K562 (cell line): ENCODE measurements around the gene TACR2. TPM values are rescaled to one million over a fixed set of nuclear protein-coding genes. Genes with fewer than 3 reads are reported as not detected.

Experiments used
- ATAC-seq: fragments of 200-7000 bp; cut with Tn5 transposase; 3 replicates; pipeline ENCODE4 v1.9.1; 2020; ENCODE audit warnings: moderate library complexity
- BruUV-seq: library from RNA; stranded (reverse); fragments of 400-500 nt; replicated peaks from 2 replicates; lab custom pipeline; 2021; lab: Mats Ljungman, UMichigan
- CTCF ChIA-PET: fragments of 300-600 bp; formaldehyde crosslinking; extraction: SDS; loops from one replicate; lab custom pipeline; 2021; ENCODE audit warnings: low intra/inter-chr PET ratio; lab: Yijun Ruan, JAX
- POLR2A ChIA-PET: fragments of 300-600, 350-650 bp; sonication (Branson Sonifier 250); formaldehyde crosslinking; extraction: SDS; loops from one replicate; lab custom pipeline; 2021; ENCODE audit warnings: antibody characterized with exemption, inconsistent platforms; lab: Yijun Ruan, JAX
- DNase-seq, 4 experiments: peaks; one replicate each; pipeline versions ENCODE4 v3.0.0 to v3.0.0-alpha.2; 2011 to 2018; ENCODE audit warnings: low spot score in 3 of 4, mixed read lengths in 3 of 4; ENCODE audit errors: extremely low read depth in 1 of 4
- FAIRE-seq: peaks from 2 replicates; lab custom pipeline; 2011; peaks lifted over from hg19 to GRCh38; lab: Jason Lieb, UNC
- H2AFZ ChIP-seq: 2 replicates; pipeline ENCODE4 v1.6.0; 2011; ENCODE audit warnings: low read depth, low read length, control low read depth, inconsistent platforms
- H3K27ac ChIP-seq: fragments of 200-600 bp; 3 replicates; pipeline ENCODE4 v1.8.0; 2011; ENCODE audit warnings: low read depth, mild to moderate bottlenecking, control low read depth, inconsistent platforms, low read length, moderate library complexity, mixed read lengths; ENCODE audit errors: extremely low read depth
- H3K27me3 ChIP-seq, 2 experiments: fragments of 300-600 bp in 1 of 2; 2 replicates in 1 of 2; 3 replicates in 1 of 2; pipeline versions ENCODE4 v1.6.0 to v1.8.0; 2011; ENCODE audit warnings: inconsistent platforms in 2 of 2, low read length in 2 of 2, mild to moderate bottlenecking in 1 of 2, mixed read lengths in 1 of 2, moderate library complexity in 1 of 2; ENCODE audit not compliant: control insufficient read depth in 2 of 2, insufficient read depth in 2 of 2
- H3K36me3 ChIP-seq: fragments of 300-600 bp; 3 replicates; pipeline ENCODE4 v1.8.0; 2011; ENCODE audit warnings: mild to moderate bottlenecking, low read length, inconsistent platforms; ENCODE audit not compliant: control insufficient read depth, insufficient read depth
- H3K4me1 ChIP-seq, 2 experiments: fragments of 200-600 bp in 1 of 2; replicated peaks in 1 of 2; 2 replicates in 1 of 2; 3 replicates in 1 of 2; pipeline versions ENCODE4 v1.5.1 to v1.8.0; 2011; ENCODE audit warnings: inconsistent platforms in 2 of 2, low read length in 2 of 2, mild to moderate bottlenecking in 1 of 2, mixed read lengths in 1 of 2, moderate library complexity in 1 of 2; ENCODE audit not compliant: control insufficient read depth in 2 of 2, insufficient read depth in 2 of 2
- H3K4me2 ChIP-seq: 2 replicates; pipeline ENCODE4 v1.6.1; 2011; ENCODE audit warnings: low read length, control low read depth, inconsistent platforms, mixed read lengths; ENCODE audit not compliant: insufficient read depth
- H3K4me3 ChIP-seq: fragments of 200-600 bp; sonication (generic), shearing (Covaris generic); 2 replicates; pipeline ENCODE4 v1.5.1; 2016; ENCODE audit warnings: control low read depth, inconsistent platforms
- H3K79me2 ChIP-seq: fragments of 200-600 bp; 3 replicates; pipeline ENCODE4 v1.8.0; 2011; ENCODE audit warnings: low read length, inconsistent platforms; ENCODE audit not compliant: control insufficient read depth, insufficient read depth
- H3K9ac ChIP-seq, 2 experiments: 2 replicates each; pipeline versions ENCODE4 v1.6.0 to v1.6.1; 2011; ENCODE audit warnings: low read depth in 2 of 2, low read length in 2 of 2, control low read depth in 1 of 2, inconsistent platforms in 1 of 2, mild to moderate bottlenecking in 1 of 2, mixed read lengths in 1 of 2; ENCODE audit not compliant: insufficient read depth in 1 of 2
- H3K9me1 ChIP-seq: one replicate; pipeline ENCODE4 v1.6.0; 2011; ENCODE audit warnings: inconsistent platforms, mild to moderate bottlenecking, low read length, moderate library complexity; ENCODE audit not compliant: control insufficient read depth, insufficient read depth
- H3K9me3 ChIP-seq: replicated peaks from 2 replicates; pipeline ENCODE4 v1.5.1; 2011; ENCODE audit warnings: low read depth, low read length, inconsistent platforms; ENCODE audit not compliant: control insufficient read depth, insufficient read depth
- H4K20me1 ChIP-seq: replicated peaks from 2 replicates; pipeline ENCODE4 v1.6.1; 2011; ENCODE audit warnings: low read length, inconsistent platforms, mixed read lengths; ENCODE audit not compliant: control insufficient read depth, insufficient read depth
- ARID1B ChIP-seq: fragments of 450-650 bp; IDR thresholded peaks from 2 replicates; pipeline ENCODE4 v1.6.1; 2016; ENCODE audit warnings: antibody characterized with exemption, mild to moderate bottlenecking, inconsistent platforms
- CTCF ChIP-seq, 3 experiments: IDR thresholded peaks in 2 of 3; conservative IDR thresholded peaks in 1 of 3; 2 replicates each; pipeline ENCODE4 v1.5.1; 2011 to 2012; ENCODE audit warnings: low read length in 3 of 3, mild to moderate bottlenecking in 3 of 3, control low read depth in 2 of 3, improper control_type of control experiment in 1 of 3, inconsistent platforms in 1 of 3, low read depth in 1 of 3, mixed read lengths in 1 of 3, moderate library complexity in 1 of 3; ENCODE audit not compliant: insufficient read depth in 2 of 3
- DACH1 ChIP-seq: fragments of 450-650 bp; IDR thresholded peaks from 2 replicates; pipeline ENCODE4 v1.6.1; 2018; ENCODE audit not compliant: partially characterized antibody
- E2F3 ChIP-seq: fragments of 250-450 bp; sonication (Bioruptor Pico); IDR thresholded peaks from 2 replicates; pipeline ENCODE4 v1.4.0; 2020; ENCODE audit warnings: mild to moderate bottlenecking
- EP300 ChIP-seq: IDR thresholded peaks from 2 replicates; pipeline ENCODE4 v1.6.1; 2012; ENCODE audit warnings: low read length, improper control_type of control experiment
- ERF ChIP-seq: fragments of 450-650 bp; formaldehyde crosslinking; IDR thresholded peaks from 2 replicates; pipeline ENCODE4 v1.4.0; 2020; ENCODE audit warnings: mild to moderate bottlenecking, mixed read lengths
- FOSL1 ChIP-seq: fragments of 200-800 bp; sonication (Bioruptor generic); conservative IDR thresholded peaks from 2 replicates; pipeline ENCODE4 v1.6.1; 2016; ENCODE audit warnings: missing genetic modification characterization, missing compliant biosample characterization
- HDAC2 ChIP-seq: fragments of 450-650 bp; IDR thresholded peaks from 2 replicates; pipeline ENCODE4 v1.6.1; 2016; ENCODE audit warnings: mild to moderate bottlenecking
- KDM1A ChIP-seq, 2 experiments: fragments of 450-650 bp; IDR thresholded peaks; 2 replicates each; pipeline ENCODE4 v1.6.1; 2016; ENCODE audit warnings: mild to moderate bottlenecking in 2 of 2
- MAZ ChIP-seq, 2 experiments: fragments of 450-650 bp in 1 of 2; sonication (generic) in 1 of 2; formaldehyde crosslinking; IDR thresholded peaks in 1 of 2; conservative IDR thresholded peaks in 1 of 2; 2 replicates each; pipeline versions ENCODE4 v1.4.0 to v1.5.0; 2020; ENCODE audit warnings: mild to moderate bottlenecking in 1 of 2, missing genetic modification reagents in 1 of 2
- NR2C1 ChIP-seq, 2 experiments: fragments of 450-650 bp; IDR thresholded peaks; 2 replicates each; pipeline ENCODE4 v1.6.1; 2017; ENCODE audit warnings: mild to moderate bottlenecking in 2 of 2, antibody characterized with exemption in 1 of 2, inconsistent platforms in 1 of 2, missing compliant biosample characterization in 1 of 2, missing genetic modification characterization in 1 of 2
- PHF8 ChIP-seq: fragments of 200-600 bp; sonication (generic); IDR thresholded peaks from 2 replicates; pipeline ENCODE4 v1.6.1; 2012; ENCODE audit warnings: mixed run types, mild to moderate bottlenecking, inconsistent platforms, low read length, moderate library complexity, borderline replicate concordance
- SNIP1 ChIP-seq: fragments of 450-650 bp; IDR thresholded peaks from 2 replicates; pipeline ENCODE4 v1.7.1; 2017; ENCODE audit warnings: low read depth, mild to moderate bottlenecking
- SP1 ChIP-seq: sonication (generic); formaldehyde crosslinking; IDR thresholded peaks from 2 replicates; pipeline ENCODE4 v1.8.1; 2022; ENCODE audit warnings: mild to moderate bottlenecking, missing genetic modification reagents
- TEAD4 ChIP-seq, 2 experiments: sonication (generic) in 1 of 2; formaldehyde crosslinking in 1 of 2; IDR thresholded peaks; 2 replicates each; pipeline versions ENCODE4 v1.6.1 to v1.8.0; 2012 to 2022; ENCODE audit warnings: borderline replicate concordance in 1 of 2, inconsistent platforms in 1 of 2, low read length in 1 of 2, mild to moderate bottlenecking in 1 of 2, missing genetic modification reagents in 1 of 2
- TFAP4 ChIP-seq: sonication (generic); formaldehyde crosslinking; IDR thresholded peaks from 2 replicates; pipeline ENCODE4 v1.8.0; 2022; ENCODE audit warnings: missing genetic modification reagents, mild to moderate bottlenecking, moderate library complexity, borderline replicate concordance
- USF1 ChIP-seq: sonication (generic); formaldehyde crosslinking; IDR thresholded peaks from 2 replicates; pipeline ENCODE4 v1.9.0; 2022; ENCODE audit warnings: mild to moderate bottlenecking, missing genetic modification reagents
- ZBTB17 ChIP-seq: fragments of 450-650 bp; formaldehyde crosslinking; IDR thresholded peaks from 2 replicates; pipeline ENCODE4 v1.4.0; 2020; ENCODE audit warnings: mild to moderate bottlenecking
- ZNF124 ChIP-seq: sonication (generic); formaldehyde crosslinking; IDR thresholded peaks from 2 replicates; pipeline ENCODE4 v1.8.1; 2022; ENCODE audit warnings: missing genetic modification reagents
- ZNF239 ChIP-seq: fragments of 250-450 bp; sonication (Bioruptor Pico); IDR thresholded peaks from 2 replicates; pipeline ENCODE4 v1.4.0; 2020; ENCODE audit warnings: mild to moderate bottlenecking
- WGBS: fragments of 100-300 bp; shearing (Covaris generic); methylation state at CpG from one replicate; pipeline ENCODE4 v1.1.6; 2016; ENCODE audit warnings: low coverage, mixed read lengths; ENCODE audit not compliant: insufficient coverage; ENCODE audit errors: missing lambda C conversion rate; 5-methylcytosine and 5-hydroxymethylcytosine counted together
- in situ Hi-C: fragments of 300-500 bp; cut with MboI; formaldehyde crosslinking; loops from 4 replicates; pipeline ENCODE4 v1.15.0; 2018; ENCODE audit warnings: inconsistent platforms, mixed read lengths
- intact Hi-C: fragments of 100-400 bp; cut with micrococcal nuclease; formaldehyde crosslinking; loops from 2 replicates; pipeline ENCODE4 v1.14.2; 2022
- polyA plus RNA-seq, 8 experiments: library from polyadenylated mRNA; depleted of rRNA in 4 of 8; stranded (reverse) in 5 of 8; unstranded in 3 of 8; fragments of >200 nt; fragmentation: Nextera tagmentation in 2 of 8; fragmentation: Illumina TruSeq in 1 of 8; extraction: Ambion mirVana in 2 of 8; extraction: Trizol in 1 of 8; gene quantifications; 2 replicates each; pipeline versions ENCODE4 v1.2.1 to v1.2.3, GENCODE V29; 2011 to 2014; ENCODE audit warnings: inconsistent platforms in 1 of 8, missing spikeins in 1 of 8
- total RNA-seq, 7 experiments: library from RNA; depleted of rRNA in 6 of 7; stranded (reverse); fragments of >200 nt in 6 of 7; fragmentation: Illumina TruSeq in 2 of 7; extraction: Trizol in 2 of 7; gene quantifications; 2 replicates each; pipeline versions ENCODE4 v1.2.1 to v1.2.3, GENCODE V29; 2011 to 2021; ENCODE audit warnings: low replicate concordance in 1 of 7

Gene TACR2
- total and polyA plus RNA-seq, 9 of the 15 experiments (the other 6 are each of a cell fraction or from before 2014, with no cell fraction given): not detected

GRCh38 chr10:69411476-69411875 is 5.2 kb downstream of the TACR2 start:
- Histone ChIP-seq H3K9me3 (no peaks in the 10 kb centered on the region), H2AFZ (no peak overlapping the region), H3K27me3 (peaks cover 15 to 28% of the 10 kb centered on the region in 2 experiments; a peak in 4 of 5 replicates), H3K4me3 (no peak overlapping the region), H3K4me1 (peaks cover 24 to 32% of the 10 kb centered on the region in 2 experiments), H3K9me1 (no peaks in the 10 kb centered on the region), H3K27ac (no peak overlapping the region), H4K20me1 (no peaks in the 10 kb centered on the region; the same call in 1 of the 2 replicates), H3K4me2 (no peak overlapping the region), H3K9ac (no peak overlapping the region), H3K36me3 (no peaks in the 10 kb centered on the region), H3K79me2 (no peaks in the 10 kb centered on the region)
- FAIRE-seq: peak; percentile 78
- BruUV-seq: no TSS peak
- WGBS: 1% methylated on average over 4 of the region's 4 CpGs
- DNase-seq: peak in 1 of 4 experiments; percentile 64
- CTCF ChIA-PET: no interaction called here
- intact Hi-C loops: loop anchor here (5.0 kb wide), 3 partner anchors 319 to 424 kb away; partner anchors contain the start of gene KIFBP
- in situ Hi-C loops: loop anchor here (5.0 kb wide), 1 partner anchor 394 kb away; no protein-coding TSS in a partner anchor
- POLR2A ChIA-PET: interaction anchor here (0.6 to 1.1 kb wide), 3 partner anchors 182 to 252 kb away, joined by 3 read pairs; no protein-coding TSS in a partner anchor
- ATAC-seq: no peak
- TF ChIP-seq ERF (CRISPR knock-in tag) (0 out of 2 replicates have a peak, but pooled peaks have one; percentile 50), KDM1A (IDR thresholded peaks at IDR 0.05) (peak; percentile 91 to 93), SP1 (CRISPR knock-in tag) (0 out of 2 replicates have a peak, but pooled peaks have one; percentile 37), ZBTB17 (CRISPR knock-in tag) (no peak), SNIP1 (no peak), MAZ (CRISPR knock-in tag; conservative IDR thresholded peaks at IDR 0.05 in 1 of 2, IDR thresholded peaks at IDR 0.05 in 1 of 2) (peak in 1 of 2 experiments; percentile 8; a peak in 1 of 4 replicates), PHF8 (no peak), TEAD4 (IDR thresholded peaks at IDR 0.05; ENCODE audit: low read length) (0 out of 2 replicates have a peak, but pooled peaks have one; percentile 34), TEAD4 (CRISPR knock-in tag; IDR thresholded peaks at IDR 0.05; ENCODE audit: borderline replicate concordance) (no peak), CTCF (IDR thresholded peaks at IDR 0.05 in 2 of 3, conservative IDR thresholded peaks at IDR 0.05 in 1 of 3; ENCODE audit: insufficient read depth in 2 of 3, low read depth in 1 of 3, low read length in 3 of 3) (0 out of 6 replicates have a peak, but pooled peaks of 1 of the 3 experiments have one; percentile 1), USF1 (CRISPR knock-in tag) (peak; percentile 43; the same call in 1 of the 2 replicates), HDAC2 (peak; percentile 79; the same call in 1 of the 2 replicates), FOSL1 (tag) (peak; percentile 53), ZNF239 (no peak), ARID1B (peak; percentile 63), ZNF124 (CRISPR knock-in tag) (no peak), NR2C1 (IDR thresholded peaks at IDR 0.05) (no peak), NR2C1 (tag; IDR thresholded peaks at IDR 0.05) (no peak), TFAP4 (CRISPR knock-in tag) (peak; percentile 76), EP300 (no peak; the same call in 1 of the 2 replicates), DACH1 (peak; percentile 51), E2F3 (CRISPR knock-in tag) (no peak)
